GM10248 (cell line): ENCODE results near the gene PIPOX.

Source experiments
- CTCF ChIA-PET: fragments of 300-600 bp; sonication (Branson Sonifier 250); formaldehyde crosslinking; extraction: SDS; loops from one replicate; lab custom pipeline; 2021; ENCODE audit warnings: antibody characterized with exemption; lab: Yijun Ruan, JAX
- POLR2A ChIA-PET: fragments of 350-650 bp; sonication (Branson Sonifier 250); formaldehyde crosslinking; extraction: SDS; loops from one replicate; lab custom pipeline; 2020; ENCODE audit warnings: antibody characterized with exemption; lab: Yijun Ruan, JAX
- DNase-seq: peaks from one replicate; pipeline ENCODE4 v3.0.0; 2012; ENCODE audit errors: extremely low spot score
- CTCF ChIP-seq: IDR thresholded peaks from 2 replicates; pipeline ENCODE4 v1.5.1; 2012; ENCODE audit warnings: mild to moderate bottlenecking, low read depth; ENCODE audit errors: extremely low read depth, missing control alignments, control extremely low read depth

The PIPOX gene

GRCh38 chr17:29031488-29031887 is 11.5 kb upstream of the PIPOX start:
- no peak for DNase-seq
- TF ChIP-seq CTCF, result no peak
- POLR2A ChIA-PET, result no interaction called here
- CTCF ChIA-PET, result no interaction called here

GRCh38 chr17:29032013-29032856 is 10.7 kb upstream of the PIPOX start:
- DNase-seq, result no peak
- POLR2A ChIA-PET, result no interaction called here
- CTCF ChIA-PET, result no interaction called here
- no peak for TF ChIP-seq CTCF

GRCh38 chr17:29032857-29033197 is 10.1 kb upstream of the PIPOX start:
- no peak for DNase-seq
- TF ChIP-seq CTCF, result no peak
- CTCF ChIA-PET, result no interaction called here
- POLR2A ChIA-PET, result no interaction called here

GRCh38 chr17:29034510-29034909 is 8.4 kb upstream of the PIPOX start:
- ChIA-PET CTCF (interaction anchor here (0.9 kb wide), 1 partner anchor 69 kb away, joined by 3 read pairs; no protein-coding TSS in a partner anchor), POLR2A (no interaction called here)
- no peak for DNase-seq
- no peak for TF ChIP-seq CTCF

GRCh38 chr17:29036584-29036983 is 6.4 kb upstream of the PIPOX start:
- CTCF ChIA-PET, result no interaction called here
- POLR2A ChIA-PET, result no interaction called here
- DNase-seq, result no peak
- no peak for TF ChIP-seq CTCF

GRCh38 chr17:29037739-29038084 is 5.2 kb upstream of the PIPOX start:
- POLR2A ChIA-PET, result no interaction called here
- DNase-seq, result no peak
- no peak for TF ChIP-seq CTCF
- CTCF ChIA-PET, result interaction anchor here (1.8 kb wide), 1 partner anchor 13 kb away, joined by 5 read pairs; no protein-coding TSS in a partner anchor
